GM10248 (cell line): ENCODE data around the gene TMEM169.
"Not testable (repeated sequence)": the region's sequence is repeated elsewhere in the genome, so short reads cannot be mapped to it uniquely, and the experiment has no call there.

Experiments
- CTCF ChIA-PET: fragments of 300-600 bp; sonication (Branson Sonifier 250); formaldehyde crosslinking; extraction: SDS; loops from one replicate; lab custom pipeline; 2021; ENCODE audit warnings: antibody characterized with exemption; lab: Yijun Ruan, JAX
- POLR2A ChIA-PET: fragments of 350-650 bp; sonication (Branson Sonifier 250); formaldehyde crosslinking; extraction: SDS; loops from one replicate; lab custom pipeline; 2020; ENCODE audit warnings: antibody characterized with exemption; lab: Yijun Ruan, JAX
- DNase-seq: peaks from one replicate; pipeline ENCODE4 v3.0.0; 2012; ENCODE audit errors: extremely low spot score
- TF ChIP-seq, protein P1 (sequence below): IDR thresholded peaks from 2 replicates; pipeline ENCODE4 v1.5.1; 2012; ENCODE audit warnings: mild to moderate bottlenecking, low read depth; ENCODE audit errors: extremely low read depth, missing control alignments, control extremely low read depth

The TMEM169 gene

DNA sequence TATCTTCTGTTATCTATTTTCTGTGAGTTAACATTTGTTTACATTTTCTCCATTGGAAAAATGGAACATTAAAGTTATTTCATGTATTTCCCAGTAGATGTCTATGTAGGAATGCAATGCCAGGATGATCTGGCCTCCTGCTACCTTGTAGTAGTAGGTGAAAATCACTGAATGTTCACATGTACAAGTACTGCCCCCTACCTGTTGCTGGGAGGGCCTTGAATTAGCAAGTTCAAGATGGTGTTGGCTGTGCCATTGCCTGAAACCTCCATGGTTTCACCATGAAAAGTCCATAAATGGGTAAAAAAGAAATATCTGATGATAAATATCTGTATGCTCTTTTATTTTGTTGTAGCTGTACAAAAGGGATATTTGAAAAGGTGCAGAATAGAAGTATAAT lies 58.2 kb downstream of the TMEM169 start:
- POLR2A ChIA-PET = interaction anchor here (1.8 kb wide), 1 partner anchor 14 kb away, joined by 4 read pairs; no protein-coding TSS in a partner anchor
- CTCF ChIA-PET = interaction anchor here (0.8 to 4.2 kb wide), 13 partner anchors 9 to 188 kb away, joined by 3 to 23 read pairs (median 5); no protein-coding TSS in a partner anchor
- TF ChIP-seq, protein P1, sequence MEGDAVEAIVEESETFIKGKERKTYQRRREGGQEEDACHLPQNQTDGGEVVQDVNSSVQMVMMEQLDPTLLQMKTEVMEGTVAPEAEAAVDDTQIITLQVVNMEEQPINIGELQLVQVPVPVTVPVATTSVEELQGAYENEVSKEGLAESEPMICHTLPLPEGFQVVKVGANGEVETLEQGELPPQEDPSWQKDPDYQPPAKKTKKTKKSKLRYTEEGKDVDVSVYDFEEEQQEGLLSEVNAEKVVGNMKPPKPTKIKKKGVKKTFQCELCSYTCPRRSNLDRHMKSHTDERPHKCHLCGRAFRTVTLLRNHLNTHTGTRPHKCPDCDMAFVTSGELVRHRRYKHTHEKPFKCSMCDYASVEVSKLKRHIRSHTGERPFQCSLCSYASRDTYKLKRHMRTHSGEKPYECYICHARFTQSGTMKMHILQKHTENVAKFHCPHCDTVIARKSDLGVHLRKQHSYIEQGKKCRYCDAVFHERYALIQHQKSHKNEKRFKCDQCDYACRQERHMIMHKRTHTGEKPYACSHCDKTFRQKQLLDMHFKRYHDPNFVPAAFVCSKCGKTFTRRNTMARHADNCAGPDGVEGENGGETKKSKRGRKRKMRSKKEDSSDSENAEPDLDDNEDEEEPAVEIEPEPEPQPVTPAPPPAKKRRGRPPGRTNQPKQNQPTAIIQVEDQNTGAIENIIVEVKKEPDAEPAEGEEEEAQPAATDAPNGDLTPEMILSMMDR = peak; percentile 41
- peak; percentile 18 for DNase-seq

DNA sequence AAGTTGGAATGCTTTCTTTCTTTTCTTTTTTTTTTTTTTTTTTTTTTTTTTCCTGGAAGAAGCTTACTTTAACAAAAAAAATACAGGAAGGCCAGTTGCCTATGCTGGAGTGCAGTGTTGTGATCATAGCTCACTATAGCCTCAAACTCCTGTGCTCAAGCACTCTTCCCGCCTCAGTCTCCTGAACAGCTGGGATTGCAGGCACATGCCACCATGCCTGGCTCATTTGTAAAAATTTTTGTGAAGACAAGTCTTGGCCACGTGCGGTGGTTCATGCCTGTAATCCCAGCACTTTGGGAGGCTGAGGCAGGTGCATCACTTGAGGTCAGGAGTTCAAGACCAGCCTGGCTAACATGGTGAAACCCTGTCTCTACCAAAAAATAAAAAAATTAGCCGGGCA lies 59.8 kb downstream of the TMEM169 start:
- ChIA-PET POLR2A (interaction anchor here (0.6 to 1.8 kb wide), 2 partner anchors 15 to 146 kb away, joined by 4 to 5 read pairs; no protein-coding TSS in a partner anchor), CTCF (interaction anchor here (0.7 to 4.2 kb wide), 14 partner anchors 11 to 378 kb away, joined by 3 to 23 read pairs (median 4); no protein-coding TSS in a partner anchor)
- not testable (repeated sequence) for DNase-seq

DNA sequence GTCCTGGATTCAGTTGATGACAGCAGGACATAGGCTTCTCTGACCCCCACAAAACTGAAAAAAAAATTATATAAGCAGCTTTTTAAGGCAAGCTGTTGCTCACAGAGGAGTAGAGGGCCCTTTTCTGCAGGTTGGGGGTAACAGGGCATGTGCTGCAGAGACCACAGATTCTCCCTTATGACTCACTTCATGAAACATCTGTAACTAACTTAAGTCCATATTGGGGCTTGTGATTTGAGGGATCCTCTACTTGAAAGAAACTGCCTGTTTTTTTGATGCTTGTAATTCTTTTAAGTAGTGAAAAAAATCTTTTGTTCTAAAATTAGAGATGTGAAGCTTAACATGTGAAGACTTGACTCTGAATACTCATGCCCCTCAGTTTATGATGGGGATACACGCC lies 60.8 kb downstream of the TMEM169 start:
- DNase-seq = peak; percentile 75
- ChIA-PET CTCF (interaction anchor here (0.9 to 4.2 kb wide), 10 partner anchors 8 to 110 kb away, joined by 3 to 23 read pairs (median 6); no protein-coding TSS in a partner anchor), POLR2A (no interaction called here)
- TF ChIP-seq, protein P1 = no peak

DNA sequence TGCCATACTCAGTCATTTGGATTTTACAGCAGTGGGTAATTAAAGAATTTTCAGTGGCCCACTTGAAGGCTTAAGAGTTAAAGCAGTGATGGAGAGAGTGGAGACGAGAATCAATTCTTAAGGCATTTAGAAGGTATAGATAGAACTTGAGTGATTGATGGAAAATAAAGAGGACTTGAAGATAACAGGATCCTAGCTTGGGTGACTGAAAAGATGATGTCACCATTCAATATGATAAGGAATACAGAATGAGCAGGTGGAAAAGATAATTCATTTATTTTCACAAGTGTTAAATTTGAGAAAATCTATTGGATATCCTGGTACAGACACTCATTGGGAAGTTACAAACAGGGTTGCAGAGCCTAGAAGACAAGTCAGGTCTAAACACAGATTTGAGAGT lies 62.7 kb downstream of the TMEM169 start:
- no peak for DNase-seq
- POLR2A ChIA-PET = no interaction called here
- CTCF ChIA-PET = no interaction called here
- TF ChIP-seq, protein P1 = no peak

DNA sequence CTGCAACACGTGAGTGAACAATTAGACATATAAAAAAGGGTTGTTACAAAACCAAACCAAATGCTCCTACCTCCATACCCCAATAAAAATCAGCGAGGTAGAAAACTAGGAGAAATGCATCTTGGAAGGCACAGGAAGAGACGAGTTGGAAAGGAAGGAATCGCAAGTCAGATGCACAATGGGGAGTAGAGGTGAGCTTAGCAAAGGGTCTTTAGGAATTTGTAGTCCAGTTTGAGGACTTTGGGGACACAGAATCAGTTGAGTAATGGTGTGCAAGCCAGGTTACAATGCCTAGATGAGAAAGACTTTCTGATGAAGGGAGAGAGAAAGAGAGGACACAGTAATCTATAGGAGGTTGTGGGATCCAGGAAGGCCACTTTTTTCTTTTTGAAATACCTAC lies 63.1 kb downstream of the TMEM169 start:
- CTCF ChIA-PET = interaction anchor here (0.8 to 1.1 kb wide), 2 partner anchors 32 to 43 kb away, joined by 3 read pairs; no protein-coding TSS in a partner anchor
- TF ChIP-seq, protein P1 = no peak
- no peak for DNase-seq
- POLR2A ChIA-PET = no interaction called here

DNA sequence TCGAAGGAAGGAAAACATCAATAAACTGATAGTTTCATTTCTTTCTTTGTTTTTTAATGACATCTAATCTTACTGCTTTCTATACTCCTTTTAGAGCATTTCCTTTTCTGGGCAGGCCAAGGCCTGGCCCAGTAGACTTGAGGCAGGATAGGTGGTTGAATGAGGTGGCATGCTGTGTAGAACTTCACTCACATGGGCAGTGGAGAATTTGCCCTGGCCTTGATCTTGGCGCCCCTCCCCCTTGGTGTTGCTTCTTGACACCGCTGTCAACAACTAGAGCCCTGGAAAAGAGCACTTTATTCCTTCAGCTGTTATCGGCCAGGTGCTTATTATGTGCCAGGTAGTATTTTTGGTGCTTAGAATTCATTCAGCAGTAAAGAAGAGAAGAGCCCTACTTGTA lies 64.9 kb downstream of the TMEM169 start:
- no peak for DNase-seq
- CTCF ChIA-PET = interaction anchor here (1.0 to 1.6 kb wide), 4 partner anchors 11 to 32 kb away, joined by 3 to 5 read pairs (median 4); no protein-coding TSS in a partner anchor
- TF ChIP-seq, protein P1 = no peak
- POLR2A ChIA-PET = no interaction called here
